ENCODE results near the gene RNF38.
A peak's percentile ranks its signal among the peaks of the same experiment; 100 is the strongest.

RNF38 gene

DNA sequence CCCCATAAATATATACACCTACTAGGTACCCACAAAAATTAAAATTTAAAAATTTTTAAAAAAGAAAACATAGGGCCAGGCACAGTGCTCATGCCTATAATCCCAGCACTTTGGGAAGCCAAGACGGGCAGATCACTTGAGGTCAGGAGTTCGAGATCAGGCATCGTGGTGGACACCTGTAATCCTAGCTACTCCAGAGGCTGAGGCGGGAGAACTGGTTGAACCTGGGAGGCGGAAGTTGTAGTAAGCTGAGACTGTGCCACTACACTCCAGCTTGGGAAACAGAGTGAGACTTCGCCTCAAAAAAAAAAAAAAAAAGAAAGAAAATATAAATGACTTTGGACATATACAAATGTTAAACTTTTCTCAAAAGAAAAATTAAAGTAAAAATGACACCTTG, 33.3 kb upstream of the RNF38 start:
- TF ChIP-seq TEAD4 (IDR thresholded peaks at IDR 0.05): no peak
- TF ChIP-seq ZBTB7A (IDR thresholded peaks at IDR 0.05; ENCODE audit: low read depth): no peak
- TF ChIP-seq RAD21 (IDR thresholded peaks at IDR 0.05; ENCODE audit: low read depth): no peak
- no peak for TF ChIP-seq CEBPB (IDR thresholded peaks at IDR 0.05)
- TF ChIP-seq EP300 (IDR thresholded peaks at IDR 0.05; ENCODE audit: borderline replicate concordance): no peak
- no peak for TF ChIP-seq TAF1 (IDR thresholded peaks at IDR 0.05; ENCODE audit: low read depth)
- TF ChIP-seq EGR1 (IDR thresholded peaks at IDR 0.05): no peak
- TF ChIP-seq, protein P1, sequence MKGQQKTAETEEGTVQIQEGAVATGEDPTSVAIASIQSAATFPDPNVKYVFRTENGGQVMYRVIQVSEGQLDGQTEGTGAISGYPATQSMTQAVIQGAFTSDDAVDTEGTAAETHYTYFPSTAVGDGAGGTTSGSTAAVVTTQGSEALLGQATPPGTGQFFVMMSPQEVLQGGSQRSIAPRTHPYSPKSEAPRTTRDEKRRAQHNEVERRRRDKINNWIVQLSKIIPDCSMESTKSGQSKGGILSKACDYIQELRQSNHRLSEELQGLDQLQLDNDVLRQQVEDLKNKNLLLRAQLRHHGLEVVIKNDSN (IDR thresholded peaks at IDR 0.05): no peak

DNA sequence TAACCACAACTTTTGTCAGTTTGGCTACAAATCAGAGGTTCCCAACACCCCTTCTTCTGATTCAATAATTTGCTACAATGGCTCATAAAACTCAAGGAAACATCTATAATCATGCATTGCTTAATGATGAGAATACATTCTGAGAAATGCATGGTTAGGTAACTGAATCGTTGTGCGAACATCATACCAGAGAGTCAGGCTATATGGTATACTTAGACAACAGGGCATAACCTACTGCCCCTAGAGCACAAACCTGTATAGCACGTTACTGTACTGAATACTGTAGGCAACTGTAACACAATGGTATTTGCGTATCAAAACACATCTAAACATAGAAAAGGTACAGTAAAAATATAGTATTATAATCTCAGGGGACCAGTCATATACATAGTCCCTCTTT, 31.0 kb upstream of the RNF38 start:
- no peak for TF ChIP-seq EP300 (IDR thresholded peaks at IDR 0.05; ENCODE audit: borderline replicate concordance)
- TF ChIP-seq ZBTB7A (IDR thresholded peaks at IDR 0.05; ENCODE audit: low read depth): no peak
- TF ChIP-seq, protein P1 (IDR thresholded peaks at IDR 0.05): no peak
- TF ChIP-seq, protein P2, sequence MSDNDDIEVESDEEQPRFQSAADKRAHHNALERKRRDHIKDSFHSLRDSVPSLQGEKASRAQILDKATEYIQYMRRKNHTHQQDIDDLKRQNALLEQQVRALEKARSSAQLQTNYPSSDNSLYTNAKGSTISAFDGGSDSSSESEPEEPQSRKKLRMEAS (IDR thresholded peaks at IDR 0.05): no peak
- no peak for TF ChIP-seq EGR1 (IDR thresholded peaks at IDR 0.05)
- TF ChIP-seq RAD21 (IDR thresholded peaks at IDR 0.05; ENCODE audit: low read depth): no peak
- TF ChIP-seq NFIC (IDR thresholded peaks at IDR 0.05): no peak
- no peak for TF ChIP-seq CEBPB (IDR thresholded peaks at IDR 0.05)
- TF ChIP-seq, protein P3, sequence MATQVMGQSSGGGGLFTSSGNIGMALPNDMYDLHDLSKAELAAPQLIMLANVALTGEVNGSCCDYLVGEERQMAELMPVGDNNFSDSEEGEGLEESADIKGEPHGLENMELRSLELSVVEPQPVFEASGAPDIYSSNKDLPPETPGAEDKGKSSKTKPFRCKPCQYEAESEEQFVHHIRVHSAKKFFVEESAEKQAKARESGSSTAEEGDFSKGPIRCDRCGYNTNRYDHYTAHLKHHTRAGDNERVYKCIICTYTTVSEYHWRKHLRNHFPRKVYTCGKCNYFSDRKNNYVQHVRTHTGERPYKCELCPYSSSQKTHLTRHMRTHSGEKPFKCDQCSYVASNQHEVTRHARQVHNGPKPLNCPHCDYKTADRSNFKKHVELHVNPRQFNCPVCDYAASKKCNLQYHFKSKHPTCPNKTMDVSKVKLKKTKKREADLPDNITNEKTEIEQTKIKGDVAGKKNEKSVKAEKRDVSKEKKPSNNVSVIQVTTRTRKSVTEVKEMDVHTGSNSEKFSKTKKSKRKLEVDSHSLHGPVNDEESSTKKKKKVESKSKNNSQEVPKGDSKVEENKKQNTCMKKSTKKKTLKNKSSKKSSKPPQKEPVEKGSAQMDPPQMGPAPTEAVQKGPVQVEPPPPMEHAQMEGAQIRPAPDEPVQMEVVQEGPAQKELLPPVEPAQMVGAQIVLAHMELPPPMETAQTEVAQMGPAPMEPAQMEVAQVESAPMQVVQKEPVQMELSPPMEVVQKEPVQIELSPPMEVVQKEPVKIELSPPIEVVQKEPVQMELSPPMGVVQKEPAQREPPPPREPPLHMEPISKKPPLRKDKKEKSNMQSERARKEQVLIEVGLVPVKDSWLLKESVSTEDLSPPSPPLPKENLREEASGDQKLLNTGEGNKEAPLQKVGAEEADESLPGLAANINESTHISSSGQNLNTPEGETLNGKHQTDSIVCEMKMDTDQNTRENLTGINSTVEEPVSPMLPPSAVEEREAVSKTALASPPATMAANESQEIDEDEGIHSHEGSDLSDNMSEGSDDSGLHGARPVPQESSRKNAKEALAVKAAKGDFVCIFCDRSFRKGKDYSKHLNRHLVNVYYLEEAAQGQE (IDR thresholded peaks at IDR 0.05; ENCODE audit: low read depth): no peak
- no peak for TF ChIP-seq YY1 (IDR thresholded peaks at IDR 0.05; ENCODE audit: low read depth)
- no peak for TF ChIP-seq TAF1 (IDR thresholded peaks at IDR 0.05; ENCODE audit: low read depth)
- TF ChIP-seq TCF12 (IDR thresholded peaks at IDR 0.05; ENCODE audit: low read depth): no peak
- TF ChIP-seq TEAD4 (IDR thresholded peaks at IDR 0.05): no peak
- TF ChIP-seq CREB1 (IDR thresholded peaks at IDR 0.05; ENCODE audit: low read depth): no peak
- TF ChIP-seq FOXM1 (IDR thresholded peaks at IDR 0.05; ENCODE audit: borderline replicate concordance, low read depth): no peak

DNA sequence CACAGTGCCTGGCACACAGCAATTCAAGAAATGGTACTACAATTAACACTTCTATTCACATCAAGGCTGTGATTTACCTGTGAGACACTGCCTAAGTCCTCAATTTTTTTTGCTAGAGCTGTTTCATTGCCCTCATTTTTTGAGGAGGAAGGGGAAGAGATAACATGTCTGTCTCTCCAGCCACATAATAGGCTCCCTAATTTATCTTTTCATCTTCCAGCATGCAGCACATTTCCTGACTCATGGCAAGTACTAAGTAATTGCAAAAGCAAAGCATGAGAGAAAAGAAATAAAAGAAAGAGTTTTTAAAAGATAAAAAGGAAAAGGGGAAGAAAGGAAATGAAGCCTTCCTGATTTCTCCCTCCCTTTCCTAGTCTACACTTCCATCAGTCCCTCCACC, 26.9 kb upstream of the RNF38 start:
- TF ChIP-seq NFIC (IDR thresholded peaks at IDR 0.05) (no peak), TEAD4 (IDR thresholded peaks at IDR 0.05) (no peak), TAF1 (IDR thresholded peaks at IDR 0.05; ENCODE audit: low read depth) (no peak)

DNA sequence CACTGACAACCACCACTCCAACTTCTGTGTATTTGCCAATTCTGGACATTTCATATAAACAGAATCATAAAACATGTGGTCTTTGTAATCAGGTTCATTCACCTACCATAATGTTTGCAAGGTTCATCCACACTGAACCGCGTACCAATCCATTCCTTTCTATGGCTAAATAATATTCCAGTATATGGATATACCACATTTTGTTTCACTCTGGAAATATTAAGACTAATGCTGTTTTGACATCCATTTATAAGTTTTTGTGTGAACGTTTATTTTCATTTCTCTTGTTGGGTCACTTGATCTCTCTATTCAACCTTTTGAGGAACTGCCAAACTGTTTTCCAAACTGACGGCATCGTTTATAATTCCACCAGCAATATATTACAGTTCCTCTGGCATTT, 26.3 kb upstream of the RNF38 start:
- no peak for TF ChIP-seq TCF12 (IDR thresholded peaks at IDR 0.05; ENCODE audit: low read depth)
- TF ChIP-seq EGR1 (IDR thresholded peaks at IDR 0.05): no peak
- no peak for TF ChIP-seq TAF1 (IDR thresholded peaks at IDR 0.05; ENCODE audit: low read depth)
- TF ChIP-seq EP300 (IDR thresholded peaks at IDR 0.05; ENCODE audit: borderline replicate concordance): no peak
- TF ChIP-seq FOXM1 (IDR thresholded peaks at IDR 0.05; ENCODE audit: borderline replicate concordance, low read depth): no peak
- no peak for TF ChIP-seq RAD21 (IDR thresholded peaks at IDR 0.05; ENCODE audit: low read depth)
- TF ChIP-seq NFIC (IDR thresholded peaks at IDR 0.05): no peak
- TF ChIP-seq ZBTB7A (IDR thresholded peaks at IDR 0.05; ENCODE audit: low read depth): no peak
- TF ChIP-seq, protein P2 (IDR thresholded peaks at IDR 0.05): no peak
- no peak for TF ChIP-seq CREB1 (IDR thresholded peaks at IDR 0.05; ENCODE audit: low read depth)
- TF ChIP-seq CEBPB (IDR thresholded peaks at IDR 0.05): no peak
- no peak for TF ChIP-seq TEAD4 (IDR thresholded peaks at IDR 0.05)
- TF ChIP-seq, protein P3 (IDR thresholded peaks at IDR 0.05; ENCODE audit: low read depth): no peak
- TF ChIP-seq YY1 (IDR thresholded peaks at IDR 0.05; ENCODE audit: low read depth): no peak
- TF ChIP-seq, protein P1 (IDR thresholded peaks at IDR 0.05): no peak

DNA sequence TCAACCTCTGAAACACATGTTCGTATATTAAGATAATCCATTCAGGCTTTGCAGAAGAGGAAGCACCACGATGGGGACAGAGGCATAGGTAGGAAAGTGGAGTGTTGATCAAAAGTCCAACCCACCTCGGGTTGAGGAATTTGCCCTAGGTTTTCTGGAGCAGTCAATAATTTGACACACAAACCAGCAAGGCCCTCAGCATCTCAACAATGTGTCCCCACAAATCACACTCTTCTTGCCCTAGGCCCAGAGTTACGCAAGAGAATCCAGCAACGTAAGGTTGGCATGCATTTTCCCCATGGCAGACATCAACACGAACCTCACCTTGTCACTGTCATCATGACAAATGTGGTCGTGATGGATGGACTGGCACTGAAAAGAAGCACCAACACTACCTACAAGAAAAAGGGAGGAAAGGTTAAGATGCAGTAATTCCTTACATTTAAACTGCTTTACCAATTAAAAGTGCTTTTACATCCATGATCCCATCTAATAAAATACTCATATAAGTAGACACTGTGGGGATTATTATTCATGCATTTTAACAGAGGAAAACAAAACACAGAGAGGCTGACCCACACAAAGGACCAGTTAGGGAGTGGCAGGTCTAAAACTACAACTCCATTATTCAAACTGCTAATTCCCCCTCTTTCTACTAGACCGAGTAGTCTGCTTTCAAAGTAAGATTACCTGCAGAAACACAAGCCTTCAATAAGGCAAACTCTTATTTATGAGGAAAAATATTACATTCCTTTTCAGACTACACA, 24.4 kb upstream of the RNF38 start:
- TF ChIP-seq NFIC (IDR thresholded peaks at IDR 0.05): no peak
- TF ChIP-seq CEBPB (IDR thresholded peaks at IDR 0.05): peak; percentile 65; the same call in 1 of the 2 replicates
- TF ChIP-seq, protein P3 (IDR thresholded peaks at IDR 0.05; ENCODE audit: low read depth): no peak
- no peak for TF ChIP-seq TEAD4 (IDR thresholded peaks at IDR 0.05)
